ENCODE data around the gene CCDC102B.
A peak's percentile ranks its signal among the peaks of the same experiment; 100 is the strongest.
"Not testable (repeated sequence)": the region's sequence is repeated elsewhere in the genome, so short reads cannot be mapped to it uniquely, and the experiment has no call there.

Gene CCDC102B

GRCh38 chr18:68984342-68984741 lies 186.5 kb downstream of the CCDC102B start:
- no peak for DNase-seq

GRCh38 chr18:68985172-68985820 lies 187.4 kb downstream of the CCDC102B start:
- no peak for DNase-seq

- no peak for DNase-seq
Measured at GRCh38 chr18:68991286-68991685, 193.4 kb downstream of the CCDC102B start.

- DNase-seq: peak; percentile 17
Measured at GRCh38 chr18:68992719-68993482, 195.0 kb downstream of the CCDC102B start.

GRCh38 chr18:68995675-68996074 lies 197.8 kb downstream of the CCDC102B start:
- no peak for DNase-seq

- DNase-seq: no peak
Measured at GRCh38 chr18:68997845-68998244, 200.0 kb downstream of the CCDC102B start.

- DNase-seq: peak; percentile 40
Measured at GRCh38 chr18:69000366-69000765, 202.5 kb downstream of the CCDC102B start.

- DNase-seq: peak; percentile 45
Measured at GRCh38 chr18:69002233-69002632, 204.4 kb downstream of the CCDC102B start.

GRCh38 chr18:69006212-69006611 lies 208.3 kb downstream of the CCDC102B start:
- DNase-seq: not testable (repeated sequence)

- DNase-seq: no peak
Measured at GRCh38 chr18:69008538-69008937, 210.7 kb downstream of the CCDC102B start.

GRCh38 chr18:69021211-69021805 lies 223.4 kb downstream of the CCDC102B start:
- no peak for DNase-seq

- DNase-seq: peak; percentile 13
Measured at GRCh38 chr18:69022426-69022825, 224.5 kb downstream of the CCDC102B start.

- DNase-seq: no peak
Measured at GRCh38 chr18:69031571-69031970, 233.7 kb downstream of the CCDC102B start.

GRCh38 chr18:69032009-69032408 lies 234.1 kb downstream of the CCDC102B start:
- DNase-seq: no peak

- DNase-seq: no peak
Measured at GRCh38 chr18:69035756-69036155, 237.9 kb downstream of the CCDC102B start.

GRCh38 chr18:69044215-69044614 lies 246.3 kb downstream of the CCDC102B start:
- no peak for DNase-seq

GRCh38 chr18:69064063-69064462 lies 266.2 kb downstream of the CCDC102B start:
- DNase-seq: no peak

- no peak for DNase-seq
Measured at GRCh38 chr18:69067048-69067447, 269.2 kb downstream of the CCDC102B start.

GRCh38 chr18:69071680-69072079 lies 273.8 kb downstream of the CCDC102B start:
- no peak for DNase-seq

GRCh38 chr18:69081846-69082245 lies 284.0 kb downstream of the CCDC102B start:
- DNase-seq: no peak

- DNase-seq: no peak
Measured at GRCh38 chr18:69082499-69082898, 284.6 kb downstream of the CCDC102B start.

GRCh38 chr18:69085951-69086350 lies 288.1 kb downstream of the CCDC102B start:
- DNase-seq: no peak

GRCh38 chr18:69088973-69089372 lies 291.1 kb downstream of the CCDC102B start:
- DNase-seq: no peak

GRCh38 chr18:69097349-69097748 lies 299.5 kb downstream of the CCDC102B start:
- no peak for DNase-seq

Data from DMS53 (cell line).